PFSK-1 (cell line): ENCODE results near the gene LMLN.

Source experiments
- FOXP2 ChIP-seq: optimal IDR thresholded peaks from 2 replicates; pipeline ENCODE3; 2011; ENCODE audit warnings: borderline replicate concordance, control low read depth, inconsistent platforms; ENCODE audit not compliant: insufficient read depth; ENCODE audit errors: extremely low read length, extremely low read depth
- POLR2AphosphoS5 ChIP-seq: IDR thresholded peaks from 2 replicates; pipeline ENCODE4 v1.6.1; 2012; ENCODE audit warnings: low read depth, mild to moderate bottlenecking, control low read depth, low read length, moderate library complexity
- REST ChIP-seq, 2 experiments: IDR thresholded peaks; 2 replicates each; pipeline versions ENCODE4 v1.6.1 to v1.8.0; 2011 to 2012; ENCODE audit warnings: low read depth in 2 of 2, low read length in 2 of 2, control low read depth in 1 of 2, inconsistent platforms in 1 of 2, mild to moderate bottlenecking in 1 of 2, moderate library complexity in 1 of 2; ENCODE audit not compliant: insufficient read depth in 1 of 2
- SIN3A ChIP-seq: IDR thresholded peaks from 2 replicates; pipeline ENCODE4 v1.6.1; 2012; ENCODE audit warnings: mild to moderate bottlenecking, low read length, moderate library complexity, borderline replicate concordance; ENCODE audit not compliant: insufficient read depth
- TAF1 ChIP-seq: IDR thresholded peaks from 2 replicates; pipeline ENCODE4 v1.6.1; 2012; ENCODE audit warnings: low read length, control low read depth, borderline replicate concordance; ENCODE audit not compliant: insufficient read depth

LMLN gene

GRCh38 chr3:198018416-198018815 lies 58.4 kb downstream of the LMLN start:
- TF ChIP-seq REST (IDR thresholded peaks at IDR 0.05; ENCODE audit: insufficient read depth in 1 of 2, low read depth in 2 of 2, low read length in 2 of 2) (no peak), TAF1 (no peak), SIN3A (no peak), FOXP2 (no peak), POLR2AphosphoS5 (no peak)

GRCh38 chr3:198019115-198019514 lies 59.1 kb downstream of the LMLN start:
- TF ChIP-seq SIN3A (no peak), POLR2AphosphoS5 (no peak), REST (IDR thresholded peaks at IDR 0.05; ENCODE audit: insufficient read depth in 1 of 2, low read depth in 2 of 2, low read length in 2 of 2) (no peak), FOXP2 (no peak), TAF1 (no peak)

- TF ChIP-seq TAF1 (no peak), FOXP2 (no peak), REST (IDR thresholded peaks at IDR 0.05; ENCODE audit: insufficient read depth in 1 of 2, low read depth in 2 of 2, low read length in 2 of 2) (no peak), SIN3A (no peak), POLR2AphosphoS5 (no peak)
Observed at GRCh38 chr3:198021320-198021719, 61.3 kb downstream of the LMLN start.

GRCh38 chr3:198022604-198023003 lies 62.6 kb downstream of the LMLN start:
- TF ChIP-seq REST (IDR thresholded peaks at IDR 0.05; ENCODE audit: insufficient read depth in 1 of 2, low read depth in 2 of 2, low read length in 2 of 2) (no peak), TAF1 (no peak), FOXP2 (no peak), SIN3A (no peak), POLR2AphosphoS5 (no peak)

- TF ChIP-seq FOXP2 (no peak), TAF1 (no peak)
Observed at GRCh38 chr3:198025644-198026043, 65.6 kb downstream of the LMLN start.
